Activated T-helper 1 cell treated with anti-CD3 and anti-CD28 coated beads, Interleukin-2, amount 50 U/mL, for 16 hours (primary cell): Measurements from ENCODE around the gene LLGL1.

Experiments
- DNase-seq, 2 donors: peaks; one replicate each; pipeline ENCODE4 v3.0.0-alpha.2; 2020; ENCODE audit warnings: low read depth in 1 of 2, low spot score in 1 of 2

Gene LLGL1

DNA sequence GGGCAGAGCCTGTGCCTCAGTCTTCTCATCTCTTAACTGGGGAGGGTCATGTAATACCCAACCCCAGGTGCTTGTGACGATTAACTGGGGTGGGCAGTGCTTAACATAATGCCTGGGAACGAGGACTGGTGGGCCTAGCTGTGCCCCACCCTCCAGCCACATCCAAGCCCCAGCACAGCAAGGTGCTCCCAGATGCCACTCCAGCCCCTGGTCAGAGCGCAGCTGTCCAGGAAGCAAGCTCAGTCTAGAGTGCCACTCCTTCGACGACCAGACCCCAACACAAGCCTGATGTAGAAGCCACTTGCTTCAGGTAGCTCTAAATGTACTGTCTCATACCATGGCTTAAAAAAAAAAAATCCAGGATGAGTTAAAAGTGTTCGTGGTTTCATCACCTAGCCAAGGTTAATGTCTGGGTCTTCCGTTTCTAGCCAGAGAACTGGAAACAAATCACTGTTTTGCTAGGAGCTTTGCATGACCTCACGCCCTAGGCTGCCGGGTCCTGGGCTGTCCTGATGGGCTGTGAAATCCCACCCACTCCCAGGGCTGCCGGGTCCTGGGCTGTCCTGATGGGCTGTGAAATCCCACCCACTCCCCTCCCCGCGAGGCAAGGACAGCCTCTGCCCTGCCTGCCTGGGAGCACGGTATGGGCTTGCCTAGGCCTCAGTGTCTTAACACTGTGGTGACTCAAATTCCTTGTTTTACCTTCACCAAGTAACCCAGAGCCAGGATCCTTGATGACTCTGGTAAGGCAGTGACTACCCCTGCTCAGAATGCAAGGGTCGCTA lies 42.7 kb downstream of the LLGL1 start:
- no peak for DNase-seq

DNA sequence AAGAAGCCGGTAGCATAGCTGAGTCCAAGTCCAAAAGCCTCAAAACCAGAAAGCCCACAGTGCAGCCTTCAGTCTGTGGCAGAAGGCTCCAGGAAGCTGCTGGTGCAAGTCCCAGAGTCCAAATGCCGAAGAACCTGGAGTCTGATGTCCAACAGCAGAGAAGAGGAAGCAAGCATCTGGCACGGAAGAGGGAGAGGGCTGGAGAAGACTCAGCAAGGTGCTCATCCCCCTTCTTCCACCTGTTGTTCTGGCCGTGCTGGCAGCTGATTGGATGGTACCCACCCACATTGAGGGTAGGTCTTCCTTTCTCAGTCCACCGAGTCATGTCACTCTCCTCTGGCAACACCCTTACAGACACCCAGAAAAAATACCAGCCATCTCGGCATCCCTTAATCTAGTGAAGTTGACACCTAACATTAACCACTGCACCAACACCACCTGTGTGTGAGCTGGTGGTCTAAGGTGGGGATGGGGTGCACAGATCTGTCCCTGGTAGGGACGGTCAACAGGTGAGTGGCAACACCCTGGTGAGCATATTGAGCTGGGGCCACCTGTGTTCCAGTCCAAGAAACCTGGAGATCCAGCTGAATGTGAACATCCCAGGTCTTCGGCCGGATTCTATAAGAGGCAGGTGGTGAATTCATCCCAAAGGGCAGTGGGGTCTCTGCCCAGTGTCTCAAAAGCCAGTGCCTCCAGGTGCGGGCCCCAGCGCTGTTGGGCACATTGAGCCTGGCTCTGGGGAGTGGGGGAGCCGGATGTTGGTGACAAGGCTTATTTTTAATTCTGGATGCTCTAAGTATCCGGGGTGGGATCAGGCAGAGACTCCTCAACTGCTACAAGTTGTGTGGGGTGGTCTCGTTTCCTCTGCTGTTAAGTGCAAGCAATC lies 44.9 kb downstream of the LLGL1 start:
- DNase-seq: no peak

DNA sequence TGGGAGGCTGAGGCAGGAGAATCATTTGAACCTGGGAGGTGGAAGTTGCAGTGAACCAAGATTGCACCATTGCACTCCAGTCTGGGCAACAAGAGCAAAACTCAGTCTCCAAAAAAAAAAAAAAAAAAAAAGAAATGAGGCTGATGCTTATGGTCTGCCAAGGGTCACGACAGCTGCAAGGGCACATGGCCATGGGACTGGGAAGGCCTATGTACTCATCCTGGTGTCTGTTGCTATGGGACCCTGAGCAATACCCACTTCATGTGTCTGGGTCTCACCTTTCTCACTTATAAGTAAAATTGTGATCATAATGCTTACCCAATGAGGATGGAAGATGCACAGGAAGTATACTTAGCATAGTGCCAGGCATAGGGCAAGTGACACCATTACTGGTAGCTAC lies 51.6 kb downstream of the LLGL1 start:
- DNase-seq: no peak

DNA sequence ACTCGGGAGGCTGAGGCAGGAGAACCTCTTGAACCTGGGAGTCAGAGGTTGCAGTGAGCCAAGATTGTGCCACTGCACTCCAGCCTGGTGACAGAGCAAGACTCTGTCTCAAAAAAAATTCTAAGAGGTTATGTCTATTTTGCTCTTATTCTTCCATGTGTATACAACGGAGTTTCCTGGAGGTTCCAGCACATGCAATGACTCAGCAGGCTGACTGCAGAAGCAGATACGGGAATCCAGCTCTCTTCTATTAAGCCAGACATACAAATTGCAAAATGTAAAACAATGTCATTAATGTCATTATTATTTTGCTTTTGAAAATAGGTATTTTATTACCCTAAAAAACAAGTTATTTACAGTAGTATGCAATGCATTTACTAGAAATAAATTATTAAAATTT lies 53.4 kb downstream of the LLGL1 start:
- no peak for DNase-seq

DNA sequence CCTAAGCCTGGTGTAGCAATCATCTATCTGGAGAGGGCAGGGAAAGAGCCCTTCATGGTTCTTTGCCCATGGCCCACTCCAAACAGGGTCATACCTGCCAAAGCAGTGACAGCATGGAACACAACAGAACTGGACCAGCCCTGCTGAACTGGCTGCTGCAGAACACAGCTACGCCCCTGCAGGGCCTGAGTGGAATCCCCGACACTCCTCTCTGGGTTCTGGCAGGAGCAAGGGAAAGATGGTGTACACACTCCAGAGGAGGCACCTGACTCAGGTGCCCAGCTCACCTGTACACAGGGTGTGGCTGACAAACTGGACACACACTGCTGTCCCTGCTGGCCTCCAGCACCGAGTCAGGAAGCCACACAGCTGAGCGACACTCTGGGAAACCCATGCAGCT lies 54.8 kb downstream of the LLGL1 start:
- DNase-seq: no peak

DNA sequence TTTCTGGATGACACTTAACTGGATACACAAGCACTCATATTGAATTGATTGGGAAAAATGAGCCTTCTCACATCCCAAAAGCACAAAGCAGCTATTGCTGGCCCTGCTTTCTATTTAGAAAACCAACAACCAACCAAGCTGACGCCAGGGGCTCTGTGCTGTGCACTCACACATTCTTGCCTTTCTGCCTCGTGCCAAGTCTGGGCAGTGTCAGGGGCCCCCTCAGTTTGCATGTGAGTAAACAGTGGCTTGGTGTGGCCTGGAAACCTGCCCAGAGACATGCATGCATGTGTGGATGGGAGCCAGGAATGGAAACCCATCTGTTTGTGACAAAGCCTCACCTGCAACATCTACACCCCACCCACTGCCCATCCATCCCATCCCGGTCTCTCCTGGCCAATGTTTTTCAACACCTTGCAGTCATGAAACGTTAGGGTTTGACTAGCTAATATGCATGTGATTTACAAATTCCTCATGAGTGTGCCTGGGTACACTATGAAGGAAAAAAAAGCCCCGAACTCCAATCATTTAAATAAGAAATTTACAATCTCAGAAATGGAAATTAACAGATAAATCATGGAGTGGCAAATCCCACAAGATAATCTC lies 55.4 kb downstream of the LLGL1 start:
- DNase-seq: no peak

DNA sequence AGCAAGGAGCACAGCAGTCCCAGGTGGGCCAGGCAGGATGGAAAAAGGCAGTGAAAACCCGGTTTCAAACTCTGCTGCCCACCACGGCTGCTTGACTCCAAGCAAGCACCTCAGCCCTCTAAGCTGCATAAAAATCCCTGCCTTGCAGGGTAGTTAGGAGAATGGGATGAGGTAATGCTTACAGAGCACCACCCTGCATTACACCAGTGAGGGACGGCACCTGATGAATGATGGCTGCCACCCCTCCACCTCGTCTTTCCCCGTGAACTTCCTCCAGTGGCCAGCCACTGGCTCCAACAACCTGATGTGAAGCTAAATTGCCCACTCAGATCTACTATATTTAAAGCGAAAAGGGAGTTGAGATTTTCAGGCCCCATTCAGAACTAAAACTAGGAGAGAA lies 56.4 kb downstream of the LLGL1 start:
- DNase-seq: no peak

DNA sequence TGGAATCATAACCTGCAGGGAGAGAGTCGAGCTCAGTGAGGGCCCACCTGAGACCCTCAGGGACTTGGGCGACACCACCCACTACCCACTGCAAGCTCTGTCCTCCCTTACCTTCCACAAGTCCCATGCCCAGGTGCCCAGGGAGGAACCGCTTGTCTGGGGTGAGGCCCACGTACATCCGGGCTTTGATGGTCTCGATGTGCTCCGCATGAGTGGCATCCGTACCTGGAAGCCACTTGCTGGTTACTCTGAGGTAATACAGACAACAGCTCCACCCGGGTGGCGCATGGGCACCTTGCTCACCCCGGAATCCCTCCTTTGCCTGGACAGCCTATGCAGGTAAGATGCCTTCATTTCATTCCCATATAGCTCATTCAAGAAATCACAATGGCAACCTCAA lies 59.9 kb downstream of the LLGL1 start:
- DNase-seq: no peak

DNA sequence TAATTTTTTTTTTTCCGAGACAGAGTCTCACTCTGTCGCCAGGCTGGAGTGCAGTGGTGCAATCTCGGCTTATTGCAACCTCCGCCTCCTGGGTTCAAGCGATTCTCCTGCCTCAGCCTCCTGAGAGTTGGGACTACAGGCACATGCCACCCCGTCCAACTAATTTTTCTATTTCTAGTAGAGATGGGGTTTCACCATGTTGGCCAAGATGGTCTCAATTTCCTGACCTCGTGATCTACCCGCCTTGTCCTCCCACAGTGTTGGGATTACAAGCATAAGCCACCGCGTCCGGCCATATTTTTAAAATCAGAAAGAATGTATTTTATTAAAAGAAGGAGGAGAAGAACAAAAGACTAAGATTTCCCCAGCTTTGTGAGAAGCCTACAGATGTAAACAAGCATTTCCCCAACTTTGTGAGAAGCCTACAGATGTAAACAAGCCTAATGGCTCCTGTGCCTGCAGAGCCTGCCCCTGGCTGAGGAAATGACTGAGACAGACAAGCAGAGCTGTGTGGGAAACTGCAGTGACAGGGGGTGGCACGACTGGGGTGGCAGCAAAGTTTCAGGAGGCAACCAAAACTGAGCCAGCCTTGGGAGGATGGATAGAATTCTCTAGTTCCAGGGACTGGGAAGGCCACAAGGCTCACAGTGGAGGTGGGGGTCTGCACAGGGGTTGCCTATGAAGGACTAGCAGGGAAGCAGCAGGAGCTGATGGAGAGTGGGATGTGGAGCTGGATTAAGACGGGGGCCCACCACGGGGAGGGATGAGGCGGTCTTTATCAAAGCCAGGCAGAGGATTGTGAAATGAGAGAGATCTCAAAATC lies 66.5 kb downstream of the LLGL1 start:
- no peak for DNase-seq
